ENCODE data around the gene IGLON5.

Gene IGLON5

DNA sequence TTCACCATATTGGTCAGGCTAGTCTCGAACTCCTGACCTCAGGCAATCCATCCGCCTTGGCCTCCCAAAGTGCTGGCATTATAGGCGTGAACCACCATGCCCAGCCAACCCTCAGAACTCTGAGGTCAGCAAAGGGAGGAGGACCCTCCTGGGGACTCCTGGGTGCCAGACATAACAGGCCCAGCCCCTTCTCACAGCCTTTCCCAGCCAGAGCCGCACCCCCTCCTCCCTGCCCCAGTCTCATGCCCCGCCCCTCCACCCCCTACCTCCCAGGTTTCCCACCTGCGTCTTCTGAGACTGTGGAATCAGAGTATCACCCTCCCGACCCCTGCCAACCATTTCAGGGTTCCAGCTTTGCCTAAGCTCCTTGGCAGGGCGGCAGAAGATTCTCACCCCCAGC is 5.2 kb downstream of the IGLON5 start:
- TF ChIP-seq, protein P1, sequence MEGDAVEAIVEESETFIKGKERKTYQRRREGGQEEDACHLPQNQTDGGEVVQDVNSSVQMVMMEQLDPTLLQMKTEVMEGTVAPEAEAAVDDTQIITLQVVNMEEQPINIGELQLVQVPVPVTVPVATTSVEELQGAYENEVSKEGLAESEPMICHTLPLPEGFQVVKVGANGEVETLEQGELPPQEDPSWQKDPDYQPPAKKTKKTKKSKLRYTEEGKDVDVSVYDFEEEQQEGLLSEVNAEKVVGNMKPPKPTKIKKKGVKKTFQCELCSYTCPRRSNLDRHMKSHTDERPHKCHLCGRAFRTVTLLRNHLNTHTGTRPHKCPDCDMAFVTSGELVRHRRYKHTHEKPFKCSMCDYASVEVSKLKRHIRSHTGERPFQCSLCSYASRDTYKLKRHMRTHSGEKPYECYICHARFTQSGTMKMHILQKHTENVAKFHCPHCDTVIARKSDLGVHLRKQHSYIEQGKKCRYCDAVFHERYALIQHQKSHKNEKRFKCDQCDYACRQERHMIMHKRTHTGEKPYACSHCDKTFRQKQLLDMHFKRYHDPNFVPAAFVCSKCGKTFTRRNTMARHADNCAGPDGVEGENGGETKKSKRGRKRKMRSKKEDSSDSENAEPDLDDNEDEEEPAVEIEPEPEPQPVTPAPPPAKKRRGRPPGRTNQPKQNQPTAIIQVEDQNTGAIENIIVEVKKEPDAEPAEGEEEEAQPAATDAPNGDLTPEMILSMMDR (IDR thresholded peaks at IDR 0.05; ENCODE audit: control insufficient read depth, extremely low read depth, insufficient read depth) = no peak
- no peak for DNase-seq (ENCODE audit: low read depth)
- H3K4me3 ChIP-seq (ENCODE audit: low read depth, low read length) = no peak overlapping the region

DNA sequence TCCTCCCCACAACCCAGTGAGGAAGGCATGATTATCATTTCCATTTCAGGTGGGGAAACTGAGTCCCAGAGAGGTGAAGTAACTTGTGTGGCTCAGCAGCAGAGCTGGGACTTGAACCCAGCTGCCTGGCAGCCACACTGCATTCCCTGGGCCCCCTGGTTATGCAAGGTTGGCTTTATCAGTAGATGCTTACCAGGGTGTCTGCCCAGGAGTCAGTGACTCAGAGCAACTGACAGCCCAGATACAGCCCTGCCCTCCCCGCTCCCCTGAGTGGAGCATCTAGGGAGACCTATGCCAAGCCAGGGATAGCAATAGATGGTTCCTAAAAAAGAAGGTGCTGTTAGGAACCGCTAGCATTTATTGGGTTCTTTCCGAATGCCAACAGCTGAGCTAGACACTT is 5.9 kb downstream of the IGLON5 start:
- no peak overlapping the region for H3K4me3 ChIP-seq (ENCODE audit: low read depth, low read length)

DNA sequence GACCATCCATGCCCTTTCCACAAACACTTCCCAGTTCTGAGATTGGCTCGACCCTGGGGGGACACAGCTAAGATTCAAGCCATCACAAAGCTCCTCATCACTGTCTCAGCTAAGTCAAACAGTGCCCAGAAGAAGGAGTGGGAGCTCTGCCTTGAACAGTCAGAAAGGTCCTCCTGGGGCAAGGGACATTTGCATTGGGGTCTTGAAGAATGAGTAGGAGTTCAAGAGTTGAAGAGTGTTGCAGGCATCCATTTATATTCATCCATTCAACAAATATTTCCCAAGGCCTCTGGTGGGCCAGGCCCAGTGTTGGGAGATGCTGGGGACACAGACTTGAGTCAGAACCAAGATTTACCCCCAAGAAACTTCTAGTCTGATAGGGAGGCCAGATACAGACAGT is 6.5 kb downstream of the IGLON5 start:
- TF ChIP-seq, protein P1 (IDR thresholded peaks at IDR 0.05; ENCODE audit: control insufficient read depth, extremely low read depth, insufficient read depth) = no peak
- DNase-seq (ENCODE audit: low read depth) = no peak
- no peak overlapping the region for H3K4me3 ChIP-seq (ENCODE audit: low read depth, low read length)

More for the DNA sequence above, 5.9 kb downstream of the IGLON5 start:
- TF ChIP-seq, protein P1 (IDR thresholded peaks at IDR 0.05; ENCODE audit: control insufficient read depth, extremely low read depth, insufficient read depth) = no peak
- DNase-seq (ENCODE audit: low read depth) = no peak

DNA sequence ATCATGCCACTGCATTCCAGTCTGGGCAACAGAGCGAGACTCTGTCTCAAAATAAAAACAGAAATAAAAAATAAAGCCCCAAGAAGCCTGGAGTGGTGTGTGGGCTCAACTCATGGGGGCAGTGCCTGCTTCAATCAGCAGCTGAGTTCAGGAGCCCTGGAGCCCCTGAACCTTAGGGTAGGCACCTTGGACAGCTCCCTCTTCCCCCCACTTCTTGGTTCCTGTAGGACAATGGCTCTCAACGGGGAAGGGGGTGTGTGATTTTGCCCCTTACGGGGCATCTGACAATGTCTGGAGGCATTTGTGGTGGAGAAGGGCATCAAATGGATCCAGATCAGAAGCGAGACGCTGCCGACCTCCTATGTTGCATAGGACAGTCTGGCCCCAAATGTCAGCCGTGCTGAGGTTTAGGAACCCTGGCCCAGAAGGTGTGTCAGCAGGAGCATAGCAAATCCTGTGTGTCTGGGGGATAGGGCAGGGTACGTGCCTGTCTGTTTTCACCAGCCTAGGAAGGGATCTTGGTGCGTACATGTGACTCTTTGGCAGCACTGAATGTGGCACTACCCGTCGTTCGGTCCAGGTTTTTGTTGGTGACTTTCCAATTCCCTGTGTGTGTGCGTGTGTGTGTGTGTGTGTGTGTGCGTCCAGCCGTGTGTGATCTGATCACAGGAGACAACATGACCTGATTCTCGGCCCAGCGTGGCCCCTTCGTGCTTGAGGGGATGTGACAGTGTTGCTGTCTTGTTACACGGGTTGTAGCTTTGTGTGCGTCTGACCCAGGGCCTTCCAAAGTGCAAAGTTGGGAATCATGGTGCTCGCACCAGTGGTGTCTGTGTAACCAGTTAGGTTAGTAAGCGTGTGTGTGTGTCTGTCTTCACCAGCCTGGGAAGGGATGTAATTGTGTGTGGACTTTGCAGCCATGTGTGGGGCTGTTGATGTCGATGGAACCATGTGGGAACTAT is 7.5 kb downstream of the IGLON5 start:
- TF ChIP-seq, protein P1 (IDR thresholded peaks at IDR 0.05; ENCODE audit: control insufficient read depth, extremely low read depth, insufficient read depth) = no peak

DNA sequence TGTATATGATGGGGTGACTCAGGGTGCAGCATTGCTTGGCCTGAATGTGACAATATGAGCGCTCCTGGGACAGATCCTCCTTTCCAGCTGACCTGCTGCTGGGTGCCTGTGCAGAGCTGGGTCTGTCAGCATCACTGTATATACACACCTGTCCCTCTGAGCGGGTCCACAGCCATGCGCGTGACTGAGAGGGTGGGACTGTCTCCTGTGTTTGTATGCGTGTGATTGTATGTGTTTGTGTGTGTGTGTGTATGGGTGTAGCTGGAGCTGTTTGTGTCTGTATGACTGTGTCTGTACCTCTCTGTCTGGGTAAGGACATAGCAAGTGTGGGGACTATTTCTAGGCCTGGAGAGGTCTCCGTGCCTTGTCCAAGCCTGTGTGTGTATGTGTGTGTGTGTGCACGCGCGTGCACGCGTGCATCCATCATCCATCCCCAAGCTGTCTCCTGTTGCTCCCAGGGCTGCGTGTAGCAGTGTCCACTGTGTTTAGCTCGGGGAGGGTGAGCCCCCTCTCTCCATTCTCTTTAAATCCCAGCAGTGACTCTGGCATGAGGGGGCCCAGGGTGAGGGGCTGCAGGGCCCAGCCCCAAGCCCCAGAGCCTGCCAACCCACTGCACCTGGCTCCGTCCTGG is 8.3 kb downstream of the IGLON5 start:
- TF ChIP-seq, protein P1 (IDR thresholded peaks at IDR 0.05; ENCODE audit: control insufficient read depth, extremely low read depth, insufficient read depth) = no peak
- no peak for DNase-seq (ENCODE audit: low read depth)
- H3K4me3 ChIP-seq (ENCODE audit: low read depth, low read length) = no peak overlapping the region

More for the DNA sequence above, 7.5 kb downstream of the IGLON5 start:
- no peak for DNase-seq (ENCODE audit: low read depth)
- H3K4me3 ChIP-seq (ENCODE audit: low read depth, low read length) = no peak overlapping the region

DNA sequence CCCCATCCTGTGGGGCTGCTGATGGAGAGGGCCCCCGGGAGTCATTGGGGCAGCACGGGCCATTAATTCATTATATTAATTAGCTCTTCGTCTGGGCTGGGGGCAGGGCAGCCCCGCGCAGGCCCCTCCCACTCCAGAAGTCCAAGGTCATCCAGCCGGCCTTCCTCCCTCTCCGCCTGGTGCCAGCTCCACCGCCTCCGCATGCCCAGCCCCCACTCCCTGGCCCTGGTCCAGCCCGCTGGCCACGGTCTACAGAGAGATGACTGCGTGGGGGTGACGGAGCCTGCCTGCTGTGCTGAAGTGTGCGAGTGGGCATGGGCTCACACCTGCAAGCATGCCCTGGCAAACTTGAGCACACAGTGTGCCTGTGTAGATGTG is 8.8 kb downstream of the IGLON5 start:
- TF ChIP-seq, protein P1 (IDR thresholded peaks at IDR 0.05; ENCODE audit: control insufficient read depth, extremely low read depth, insufficient read depth) = no peak
- no peak overlapping the region for H3K4me3 ChIP-seq (ENCODE audit: low read depth, low read length)
- DNase-seq (ENCODE audit: low read depth) = no peak
